ENCODE results near the gene HOXB5. TPM values are rescaled to one million over a fixed set of nuclear protein-coding genes. Genes with fewer than 3 reads are reported as not detected.

The HOXB5 gene
- total RNA-seq (1 to 10 TPM; 1.4 to 5.9 TPM), polyA plus RNA-seq (1 to 10 TPM in 1 of 2 donors, not detected in 1; 3.6 TPM)
- long read RNA-seq, donor 1: 0 reads
- long read RNA-seq, donor 2, partial matches to known transcripts: 0 of 4 reads
- long read RNA-seq, donor 2, other reads (novel, unspliced or antisense): 1 of 4 reads

- Histone ChIP-seq H3K27me3 (ENCODE audit: control insufficient read depth in 1 of 2, insufficient read depth in 2 of 2, low read length in 1 of 2) (no peaks in the 10 kb centered on the region), H3K4me3 (ENCODE audit: low read length in 2 of 2) (no peak within 1 kb of the TSS), H3K9me3 (ENCODE audit: control insufficient read depth, low read length) (no peaks in the 10 kb centered on the region), H3K4me1 (ENCODE audit: control insufficient read depth in 1 of 2, insufficient read depth in 2 of 2, low read length in 2 of 2) (no peaks in the 10 kb centered on the region), H3K27ac (ENCODE audit: low read depth in 1 of 2, low read length in 2 of 2) (no peak within 1 kb of the TSS), H3K36me3 (ENCODE audit: control insufficient read depth in 1 of 2, insufficient read depth in 2 of 2, low read length in 1 of 2) (no peaks in the 10 kb centered on the region)
- intact Hi-C loops (cut with DNase I): loop anchor here (2.0 to 10.0 kb wide), 3 partner anchors 100 to 568 kb away; no protein-coding TSS in a partner anchor
- 31 to 37% methylated on average over 47 to 50 of the region's 50 CpGs for whole genome bisulfite sequencing, 2 donors
- DNase-seq (peak in 1 of 2 donors; percentile 82), ATAC-seq (ENCODE audit: low FRiP score) (no peak)
These were observed at the start of gene HOXB5 for GRCh38 chr17:48593126-48593829. HOXB5 (minus strand) TSS chr17:48593779; CDS start chr17:48593682, 97 bp downstream.

GRCh38 chr17:48642843-48643696, 49.5 kb upstream of the HOXB5 start:
- 55 to 60% methylated on average over 23 of the region's 23 CpGs for WGBS, 2 donors
- ATAC-seq (ENCODE audit: low FRiP score) (no peak), DNase-seq (no peak)
- Histone ChIP-seq H3K27me3 (ENCODE audit: control insufficient read depth in 1 of 2, insufficient read depth in 2 of 2, low read length in 1 of 2) (no peaks in the 10 kb centered on the region), H3K27ac (ENCODE audit: low read depth in 1 of 2, low read length in 2 of 2) (no peak overlapping the region), H3K36me3 (ENCODE audit: control insufficient read depth in 1 of 2, insufficient read depth in 2 of 2, low read length in 1 of 2) (no peaks in the 10 kb centered on the region), H3K4me1 (ENCODE audit: control insufficient read depth in 1 of 2, insufficient read depth in 2 of 2, low read length in 2 of 2) (no peaks in the 10 kb centered on the region), H3K4me3 (ENCODE audit: low read length in 2 of 2) (no peak overlapping the region), H3K9me3 (ENCODE audit: control insufficient read depth, low read length) (no peaks in the 10 kb centered on the region)
- intact Hi-C loops (cut with DNase I): no loop called here

GRCh38 chr17:48642059-48642842, 48.7 kb upstream of the HOXB5 start:
- Histone ChIP-seq H3K9me3 (ENCODE audit: control insufficient read depth, low read length) (no peaks in the 10 kb centered on the region), H3K4me1 (ENCODE audit: control insufficient read depth in 1 of 2, insufficient read depth in 2 of 2, low read length in 2 of 2) (no peaks in the 10 kb centered on the region), H3K27me3 (ENCODE audit: control insufficient read depth in 1 of 2, insufficient read depth in 2 of 2, low read length in 1 of 2) (no peaks in the 10 kb centered on the region), H3K4me3 (ENCODE audit: low read length in 2 of 2) (no peak overlapping the region), H3K27ac (ENCODE audit: low read depth in 1 of 2, low read length in 2 of 2) (no peak overlapping the region), H3K36me3 (ENCODE audit: control insufficient read depth in 1 of 2, insufficient read depth in 2 of 2, low read length in 1 of 2) (no peaks in the 10 kb centered on the region)
- no peak for ATAC-seq (ENCODE audit: low FRiP score)
- intact Hi-C loops (cut with DNase I): no loop called here
- WGBS, 2 donors: 22 to 26% methylated on average over 58 of the region's 58 CpGs
- peak in 1 of 2 donors; percentile 79 for DNase-seq

- H3K4me3 ChIP-seq (ENCODE audit: low read length in 2 of 2): no peak overlapping the region
- no peaks in the 10 kb centered on the region for H3K27me3 ChIP-seq (ENCODE audit: control insufficient read depth in 1 of 2, insufficient read depth in 2 of 2, low read length in 1 of 2)
- 27 to 37% methylated on average over 29 of the region's 29 CpGs for WGBS, 2 donors
- H3K27ac ChIP-seq (ENCODE audit: low read depth in 1 of 2, low read length in 2 of 2): no peak overlapping the region
- no peaks in the 10 kb centered on the region for H3K4me1 ChIP-seq (ENCODE audit: control insufficient read depth in 1 of 2, insufficient read depth in 2 of 2, low read length in 2 of 2)
- no peaks in the 10 kb centered on the region for H3K36me3 ChIP-seq (ENCODE audit: control insufficient read depth in 1 of 2, insufficient read depth in 2 of 2, low read length in 1 of 2)
- DNase-seq (no peak), ATAC-seq (ENCODE audit: low FRiP score) (no peak)
- H3K9me3 ChIP-seq (ENCODE audit: control insufficient read depth, low read length): no peaks in the 10 kb centered on the region
- intact Hi-C loops (cut with DNase I): no loop called here
These were observed 48.0 kb upstream of the HOXB5 start for GRCh38 chr17:48641541-48642058.

- ATAC-seq (ENCODE audit: low FRiP score) (no peak), DNase-seq (no peak)
- Histone ChIP-seq H3K9me3 (ENCODE audit: control insufficient read depth, low read length) (no peaks in the 10 kb centered on the region), H3K4me3 (ENCODE audit: low read length in 2 of 2) (no peak overlapping the region), H3K4me1 (ENCODE audit: control insufficient read depth in 1 of 2, insufficient read depth in 2 of 2, low read length in 2 of 2) (no peaks in the 10 kb centered on the region), H3K27me3 (ENCODE audit: control insufficient read depth in 1 of 2, insufficient read depth in 2 of 2, low read length in 1 of 2) (no peaks in the 10 kb centered on the region), H3K27ac (ENCODE audit: low read depth in 1 of 2, low read length in 2 of 2) (no peak overlapping the region), H3K36me3 (ENCODE audit: control insufficient read depth in 1 of 2, insufficient read depth in 2 of 2, low read length in 1 of 2) (no peaks in the 10 kb centered on the region)
- 66 to 82% methylated on average over 1 of the region's 1 CpG for WGBS, 2 donors
- intact Hi-C loops (cut with DNase I): no loop called here
These were observed 47.2 kb upstream of the HOXB5 start for GRCh38 chr17:48640858-48641180.

GRCh38 chr17:48639982-48640857, 46.6 kb upstream of the HOXB5 start:
- Histone ChIP-seq H3K4me1 (ENCODE audit: control insufficient read depth in 1 of 2, insufficient read depth in 2 of 2, low read length in 2 of 2) (no peaks in the 10 kb centered on the region), H3K27me3 (ENCODE audit: control insufficient read depth in 1 of 2, insufficient read depth in 2 of 2, low read length in 1 of 2) (no peaks in the 10 kb centered on the region), H3K27ac (ENCODE audit: low read depth in 1 of 2, low read length in 2 of 2) (no peak overlapping the region), H3K4me3 (ENCODE audit: low read length in 2 of 2) (no peak overlapping the region), H3K9me3 (ENCODE audit: control insufficient read depth, low read length) (no peaks in the 10 kb centered on the region), H3K36me3 (ENCODE audit: control insufficient read depth in 1 of 2, insufficient read depth in 2 of 2, low read length in 1 of 2) (no peaks in the 10 kb centered on the region)
- DNase-seq (no peak), ATAC-seq (ENCODE audit: low FRiP score) (no peak)
- intact Hi-C loops (cut with DNase I): no loop called here
- WGBS, 2 donors: 78 to 80% methylated on average over 6 of the region's 6 CpGs

GRCh38 chr17:48639136-48639535, 45.6 kb upstream of the HOXB5 start:
- H3K36me3 ChIP-seq (ENCODE audit: control insufficient read depth in 1 of 2, insufficient read depth in 2 of 2, low read length in 1 of 2): no peaks in the 10 kb centered on the region
- 53 to 54% methylated on average over 5 of the region's 5 CpGs for WGBS, 2 donors
- no peak for ATAC-seq (ENCODE audit: low FRiP score)
- H3K4me3 ChIP-seq (ENCODE audit: low read length in 2 of 2): no peak overlapping the region
- DNase-seq: no peak
- intact Hi-C loops (cut with DNase I): no loop called here
- H3K4me1 ChIP-seq (ENCODE audit: control insufficient read depth in 1 of 2, insufficient read depth in 2 of 2, low read length in 2 of 2): no peaks in the 10 kb centered on the region
- H3K27me3 ChIP-seq (ENCODE audit: control insufficient read depth in 1 of 2, insufficient read depth in 2 of 2, low read length in 1 of 2): peaks cover 0 to 2% of the 10 kb centered on the region in 2 donors
- H3K9me3 ChIP-seq (ENCODE audit: control insufficient read depth, low read length): no peaks in the 10 kb centered on the region
- H3K27ac ChIP-seq (ENCODE audit: low read depth in 1 of 2, low read length in 2 of 2): no peak overlapping the region

Measured in aorta (tissue), 5 donors.